A549 (cell line): ENCODE measurements around the gene ZNF419. TPM values are rescaled to one million over a fixed set of nuclear protein-coding genes. Genes with fewer than 3 reads are reported as not detected.

Source experiments
- ATAC-seq, 2 experiments: fragments of 200-7000 bp in 1 of 2; fragments of >200 bp in 1 of 2; cut with Nextera tagmentation in 1 of 2; cut with Tn5 transposase in 1 of 2; 3 replicates each; pipeline versions ENCODE4 v1.8.0 to v1.9.1; 2018 to 2020; ENCODE audit warnings: mild to moderate bottlenecking in 1 of 2, moderate library complexity in 1 of 2
- CTCF ChIA-PET: fragments of 300-600 bp; sonication (Branson Sonifier 250); formaldehyde crosslinking; extraction: SDS; loops from one replicate; lab custom pipeline; 2021; ENCODE audit warnings: antibody characterized with exemption, inconsistent platforms; lab: Yijun Ruan, JAX
- POLR2A ChIA-PET: fragments of 350-600 bp; formaldehyde crosslinking; extraction: SDS; loops from one replicate; lab custom pipeline; 2021; ENCODE audit warnings: antibody characterized with exemption, inconsistent platforms; lab: Yijun Ruan, JAX
- DNase-seq, 2 experiments: peaks; one replicate each; pipeline versions ENCODE4 v3.0.0 to v3.0.0-alpha.2; 2011 to 2016; ENCODE audit warnings: low read depth in 1 of 2, low spot score in 1 of 2
- FAIRE-seq: peaks from 2 replicates; lab custom pipeline; 2011; peaks lifted over from hg19 to GRCh38; lab: Jason Lieb, UNC
- H3K27ac ChIP-seq, 2 experiments: fragments of >200 bp; sonication (Bioruptor Twin); formaldehyde crosslinking; 3 replicates each; pipeline ENCODE4 v1.5.1; 2016 to 2017
- H3K4me1 ChIP-seq: fragments of >200 bp; sonication (Bioruptor Twin); formaldehyde crosslinking; 3 replicates; pipeline ENCODE4 v1.6.1; 2016
- H3K4me2 ChIP-seq: fragments of >200 bp; sonication (Bioruptor Twin); formaldehyde crosslinking; 3 replicates; pipeline ENCODE4 v1.6.1; 2016
- H3K4me3 ChIP-seq: fragments of >200 bp; sonication (Bioruptor Twin); formaldehyde crosslinking; 3 replicates; pipeline ENCODE4 v1.5.1; 2016
- H3K9me3 ChIP-seq: fragments of >200 bp; sonication (Bioruptor Twin); formaldehyde crosslinking; 3 replicates; pipeline ENCODE4 v1.6.1; 2016
- CEBPB ChIP-seq, 2 experiments: fragments of >200 bp in 1 of 2; sonication (Bioruptor Twin) in 1 of 2; formaldehyde crosslinking in 1 of 2; IDR thresholded peaks; 2 replicates each; pipeline ENCODE4 v1.6.1; 2012 to 2016
- CHD2 ChIP-seq: fragments of 150-350 bp; IDR thresholded peaks from 2 replicates; pipeline ENCODE4 v1.6.1; 2014; ENCODE audit warnings: low read length; ENCODE audit not compliant: partially characterized antibody
- EHF ChIP-seq: fragments of 250-450 bp; sonication (Bioruptor Pico); IDR thresholded peaks from 2 replicates; pipeline ENCODE4 v1.5.0; 2020; ENCODE audit warnings: mild to moderate bottlenecking
- FOXS1 ChIP-seq: fragments of 250-450 bp; sonication (Bioruptor Pico); IDR thresholded peaks from 2 replicates; pipeline ENCODE4 v1.5.0; 2020; ENCODE audit warnings: mild to moderate bottlenecking, moderate library complexity
- HEYL ChIP-seq: fragments of 250-450 bp; sonication (Bioruptor Pico); IDR thresholded peaks from 2 replicates; pipeline ENCODE4 v1.8.0; 2021; ENCODE audit warnings: mild to moderate bottlenecking, moderate library complexity
- JUN ChIP-seq, 2 experiments: fragments of >200 bp; sonication (Bioruptor Twin); formaldehyde crosslinking; IDR thresholded peaks; 2 replicates in 1 of 2; 3 replicates in 1 of 2; pipeline ENCODE4 v1.6.1; 2016 to 2017
- JUNB ChIP-seq: fragments of >200 bp; sonication (Bioruptor Twin); formaldehyde crosslinking; IDR thresholded peaks from 2 replicates; pipeline ENCODE4 v1.6.1; 2016
- KDM1A ChIP-seq: fragments of 200-600 bp; sonication (generic); IDR thresholded peaks from 2 replicates; pipeline ENCODE4 v1.6.1; 2016; ENCODE audit warnings: low read depth, mild to moderate bottlenecking
- KDM5A ChIP-seq: fragments of 200-600 bp; sonication (generic); IDR thresholded peaks from 2 replicates; pipeline ENCODE4 v1.6.1; 2016; ENCODE audit warnings: antibody characterized with exemption, mild to moderate bottlenecking
- MAFK ChIP-seq: fragments of 450-650 bp; IDR thresholded peaks from 2 replicates; pipeline ENCODE4 v1.6.1; 2014; ENCODE audit not compliant: partially characterized antibody
- PHF8 ChIP-seq: fragments of 200-600 bp; sonication (generic); IDR thresholded peaks from 2 replicates; pipeline ENCODE4 v1.6.1; 2016; ENCODE audit warnings: low read depth, mild to moderate bottlenecking, antibody characterized with exemption, moderate library complexity, borderline replicate concordance
- POLR2A ChIP-seq: IDR thresholded peaks from 2 replicates; pipeline ENCODE4 v1.6.1; 2012; ENCODE audit warnings: mild to moderate bottlenecking, low read length
- RARB ChIP-seq: fragments of 250-450 bp; sonication (Bioruptor Pico); IDR thresholded peaks from 2 replicates; pipeline ENCODE4 v1.8.0; 2021; ENCODE audit warnings: mild to moderate bottlenecking, moderate library complexity
- RFX5 ChIP-seq: fragments of 450-650 bp; IDR thresholded peaks from 2 replicates; pipeline ENCODE4 v1.7.1; 2014; ENCODE audit warnings: antibody characterized with exemption, mild to moderate bottlenecking, moderate library complexity
- RNF2 ChIP-seq: fragments of 200-600 bp; sonication (generic); IDR thresholded peaks from 2 replicates; pipeline ENCODE4 v1.6.1; 2016; ENCODE audit warnings: low read depth, mild to moderate bottlenecking, antibody characterized with exemption, moderate library complexity, borderline replicate concordance
- ZC3H11A ChIP-seq: fragments of 450-650 bp; IDR thresholded peaks from 2 replicates; pipeline ENCODE4 v1.6.1; 2014; ENCODE audit warnings: antibody characterized with exemption, mild to moderate bottlenecking
- WGBS: methylation state at CpG from one replicate; pipeline ENCODE4 v1.1.6; 2017; ENCODE audit errors: missing lambda C conversion rate; 5-methylcytosine and 5-hydroxymethylcytosine counted together
- polyA plus RNA-seq, 4 experiments: library from polyadenylated mRNA; depleted of rRNA in 3 of 4; stranded (reverse); fragments of >200 nt; fragmentation: RNase III in 1 of 4; extraction: RNeasy Plus Mini Kit Qiagen cat#74134 plus additional on column Dnase treatment in 1 of 4; gene quantifications; 2 replicates in 3 of 4; 3 replicates in 1 of 4; pipeline ENCODE4 v1.2.3, GENCODE V29; 2011 to 2017
- small RNA-seq, 6 experiments: library from RNA; depleted of rRNA; stranded (forward); fragments of <200 nt; gene quantifications; one replicate each; pipeline ENCODE3, GENCODE V24; 2012
- TF ChIP-seq, protein P1 (sequence below): IDR thresholded peaks from 2 replicates; pipeline ENCODE4 v1.6.1; 2012; ENCODE audit warnings: low read depth, borderline replicate concordance
- TF ChIP-seq, protein P2 (sequence below): IDR thresholded peaks from 2 replicates; pipeline ENCODE4 v1.6.1; 2012
- TF ChIP-seq, protein P3 (sequence below): fragments of 250-450 bp; sonication (Bioruptor Pico); IDR thresholded peaks from 2 replicates; pipeline ENCODE4 v1.5.0; 2021; ENCODE audit warnings: mild to moderate bottlenecking, moderate library complexity, borderline replicate concordance
- TF ChIP-seq, protein P4 (sequence below): fragments of >200 bp; sonication (Bioruptor Twin); formaldehyde crosslinking; IDR thresholded peaks from 3 replicates; pipeline ENCODE4 v1.5.1; 2016

The ZNF419 gene
- polyA plus RNA-seq, 2 of the 4 experiments (the other 2 are of a cell fraction) = 9.0 to 11.8 TPM

DNA sequence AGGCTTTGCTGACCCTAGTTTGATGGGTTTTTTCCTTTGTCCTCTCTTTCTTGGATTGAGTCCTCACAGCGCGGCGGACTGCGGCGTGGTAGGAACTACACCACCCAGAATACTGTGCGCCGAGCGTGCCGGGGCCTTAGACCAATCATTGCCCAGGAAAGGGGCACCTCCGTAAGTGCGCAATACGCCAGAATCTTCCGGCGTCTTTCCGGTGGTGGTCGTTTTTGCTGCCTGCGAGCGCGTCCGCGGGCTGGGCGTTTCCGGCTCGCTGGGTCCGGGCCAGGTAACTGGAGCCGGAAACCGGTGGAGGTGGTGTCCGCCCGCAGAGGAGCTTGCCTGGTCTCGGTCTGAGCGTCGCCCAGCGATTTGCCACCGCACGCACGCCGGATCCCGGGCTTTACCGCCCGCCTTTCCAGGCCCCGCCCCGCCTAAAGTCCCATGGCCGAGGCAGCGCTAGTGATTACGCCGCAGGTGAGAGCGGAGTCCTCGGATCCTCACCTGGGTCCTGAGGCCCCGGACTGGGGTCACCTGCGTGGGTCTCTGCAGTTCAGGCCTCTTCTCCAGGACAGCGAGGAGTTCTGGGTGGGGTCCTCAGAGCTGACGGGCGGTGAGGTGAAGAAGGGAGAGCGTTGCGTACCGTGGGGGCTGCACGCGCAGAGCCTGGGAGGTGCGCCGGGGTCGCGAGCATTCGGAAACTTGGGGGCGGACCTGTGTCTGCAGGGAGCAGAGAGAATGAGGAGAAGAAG is 39.8 kb downstream of the ZNF419 start, which contains the start of gene ZNF549:
Gene ZNF549, plus strand, starts transcription at position 221 of the 746 bp plus-strand sequence. Its CDS starts 218 bp downstream, at position 439.
- Histone ChIP-seq H3K4me3 (peak within 1 kb of the TSS; percentile 74), H3K9me3 (peaks cover 88% of the 10 kb centered on the region), H3K4me2 (peak within 1 kb of the TSS; percentile 69), H3K4me1 (no peaks in the 10 kb centered on the region), H3K27ac (peak within 1 kb of the TSS; percentile 63 to 79)
- FAIRE-seq (no peak), ATAC-seq (peak; percentile 100), DNase-seq (peak; percentile 84 to 93)
- ChIA-PET CTCF (no interaction called here), POLR2A (no interaction called here)
- WGBS = 50% methylated on average over 33 of the region's 64 CpGs
- TF ChIP-seq CEBPB (IDR thresholded peaks at IDR 0.05) (peak in 1 of 2 experiments; percentile 3; a peak in 1 of 4 replicates), PHF8 (peak; percentile 61; the same call in 1 of the 2 replicates), MAFK (no peak), ZC3H11A (no peak), JUN (IDR thresholded peaks at IDR 0.05) (peak in 1 of 2 experiments; percentile 30; a peak in 1 of 5 replicates), RNF2 (no peak)
- TF ChIP-seq, protein P1, sequence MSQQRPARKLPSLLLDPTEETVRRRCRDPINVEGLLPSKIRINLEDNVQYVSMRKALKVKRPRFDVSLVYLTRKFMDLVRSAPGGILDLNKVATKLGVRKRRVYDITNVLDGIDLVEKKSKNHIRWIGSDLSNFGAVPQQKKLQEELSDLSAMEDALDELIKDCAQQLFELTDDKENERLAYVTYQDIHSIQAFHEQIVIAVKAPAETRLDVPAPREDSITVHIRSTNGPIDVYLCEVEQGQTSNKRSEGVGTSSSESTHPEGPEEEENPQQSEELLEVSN = peak; percentile 88
- TF ChIP-seq, protein P2, sequence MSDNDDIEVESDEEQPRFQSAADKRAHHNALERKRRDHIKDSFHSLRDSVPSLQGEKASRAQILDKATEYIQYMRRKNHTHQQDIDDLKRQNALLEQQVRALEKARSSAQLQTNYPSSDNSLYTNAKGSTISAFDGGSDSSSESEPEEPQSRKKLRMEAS = peak; percentile 80
- TF ChIP-seq, protein P3, sequence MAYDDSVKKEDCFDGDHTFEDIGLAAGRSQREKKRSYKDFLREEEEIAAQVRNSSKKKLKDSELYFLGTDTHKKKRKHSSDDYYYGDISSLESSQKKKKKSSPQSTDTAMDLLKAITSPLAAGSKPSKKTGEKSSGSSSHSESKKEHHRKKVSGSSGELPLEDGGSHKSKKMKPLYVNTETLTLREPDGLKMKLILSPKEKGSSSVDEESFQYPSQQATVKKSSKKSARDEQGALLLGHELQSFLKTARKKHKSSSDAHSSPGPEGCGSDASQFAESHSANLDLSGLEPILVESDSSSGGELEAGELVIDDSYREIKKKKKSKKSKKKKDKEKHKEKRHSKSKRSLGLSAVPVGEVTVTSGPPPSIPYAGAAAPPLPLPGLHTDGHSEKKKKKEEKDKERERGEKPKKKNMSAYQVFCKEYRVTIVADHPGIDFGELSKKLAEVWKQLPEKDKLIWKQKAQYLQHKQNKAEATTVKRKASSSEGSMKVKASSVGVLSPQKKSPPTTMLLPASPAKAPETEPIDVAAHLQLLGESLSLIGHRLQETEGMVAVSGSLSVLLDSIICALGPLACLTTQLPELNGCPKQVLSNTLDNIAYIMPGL = no peak

DNA sequence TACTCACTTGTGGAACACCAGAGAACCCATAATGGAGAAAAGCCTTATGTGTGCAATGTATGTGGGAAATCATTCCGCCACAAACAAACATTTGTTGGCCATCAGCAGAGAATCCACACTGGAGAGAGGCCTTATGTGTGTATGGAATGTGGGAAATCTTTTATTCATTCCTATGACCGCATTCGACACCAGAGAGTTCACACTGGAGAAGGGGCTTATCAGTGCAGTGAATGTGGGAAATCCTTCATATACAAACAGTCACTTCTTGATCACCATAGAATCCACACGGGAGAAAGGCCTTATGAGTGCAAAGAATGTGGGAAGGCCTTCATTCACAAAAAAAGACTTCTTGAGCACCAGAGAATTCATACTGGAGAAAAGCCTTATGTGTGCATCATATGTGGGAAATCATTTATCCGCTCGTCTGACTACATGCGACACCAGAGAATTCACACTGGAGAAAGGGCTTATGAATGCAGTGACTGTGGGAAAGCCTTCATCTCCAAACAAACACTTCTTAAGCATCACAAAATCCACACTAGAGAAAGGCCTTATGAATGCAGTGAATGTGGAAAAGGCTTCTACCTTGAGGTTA is 50.5 kb downstream of the ZNF419 start:
- TF ChIP-seq POLR2A (no peak), EHF (CRISPR knock-in tag) (no peak), JUNB (no peak), CHD2 (no peak), MAFK (no peak), FOXS1 (CRISPR knock-in tag) (no peak), KDM5A (no peak), PHF8 (no peak), RFX5 (no peak), KDM1A (no peak), HEYL (CRISPR knock-in tag) (no peak), RARB (CRISPR knock-in tag) (no peak)
- TF ChIP-seq, protein P4, sequence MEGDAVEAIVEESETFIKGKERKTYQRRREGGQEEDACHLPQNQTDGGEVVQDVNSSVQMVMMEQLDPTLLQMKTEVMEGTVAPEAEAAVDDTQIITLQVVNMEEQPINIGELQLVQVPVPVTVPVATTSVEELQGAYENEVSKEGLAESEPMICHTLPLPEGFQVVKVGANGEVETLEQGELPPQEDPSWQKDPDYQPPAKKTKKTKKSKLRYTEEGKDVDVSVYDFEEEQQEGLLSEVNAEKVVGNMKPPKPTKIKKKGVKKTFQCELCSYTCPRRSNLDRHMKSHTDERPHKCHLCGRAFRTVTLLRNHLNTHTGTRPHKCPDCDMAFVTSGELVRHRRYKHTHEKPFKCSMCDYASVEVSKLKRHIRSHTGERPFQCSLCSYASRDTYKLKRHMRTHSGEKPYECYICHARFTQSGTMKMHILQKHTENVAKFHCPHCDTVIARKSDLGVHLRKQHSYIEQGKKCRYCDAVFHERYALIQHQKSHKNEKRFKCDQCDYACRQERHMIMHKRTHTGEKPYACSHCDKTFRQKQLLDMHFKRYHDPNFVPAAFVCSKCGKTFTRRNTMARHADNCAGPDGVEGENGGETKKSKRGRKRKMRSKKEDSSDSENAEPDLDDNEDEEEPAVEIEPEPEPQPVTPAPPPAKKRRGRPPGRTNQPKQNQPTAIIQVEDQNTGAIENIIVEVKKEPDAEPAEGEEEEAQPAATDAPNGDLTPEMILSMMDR = no peak
- no peak for DNase-seq
- ATAC-seq = no peak
- H3K27ac ChIP-seq = no peak overlapping the region
- no peak for FAIRE-seq
- H3K4me1 ChIP-seq = no peaks in the 10 kb centered on the region
- ChIA-PET CTCF (interaction anchor here (0.6 kb wide), 1 partner anchor 607 kb away, joined by 4 read pairs; no protein-coding TSS in a partner anchor), POLR2A (interaction anchor here (0.5 kb wide), 1 partner anchor 946 kb away, joined by 3 read pairs; no protein-coding TSS in a partner anchor)
- 67% methylated on average over 7 of the region's 7 CpGs for WGBS
- H3K9me3 ChIP-seq = peaks cover 95% of the 10 kb centered on the region
- H3K4me2 ChIP-seq = no peak overlapping the region
- no peak overlapping the region for H3K4me3 ChIP-seq

Small RNAs within 50 kb of the gene (small RNA-seq; reads per million reads assigned to genes)
- 0 reads per million in 6 experiments for gene VN1R107P

Other genes with a start within 250 kb of the ZNF419 start
- gene ZNF805, start 247.1 kb upstream of the ZNF419 start, polyA plus RNA-seq (2011; rRNA removed) = 5.6 and 6.6 TPM in 2 replicates
- gene ZNF805, start 247.1 kb upstream of the ZNF419 start, polyA plus RNA-seq (2017; fragmentation: RNase III; extraction: RNeasy Plus Mini Kit Qiagen cat#74134 plus additional on column Dnase treatment) = 1.1 to 1.5 TPM (median 1.5 TPM) in 3 replicates
- 16.1 and 23.4 TPM in 2 replicates for gene ZNF460, start 207.3 kb upstream of the ZNF419 start, polyA plus RNA-seq (2011; rRNA removed)
- 0.50 to 0.63 TPM (median 0.58 TPM) in 3 replicates for gene ZNF460, start 207.3 kb upstream of the ZNF419 start, polyA plus RNA-seq (2017; fragmentation: RNase III; extraction: RNeasy Plus Mini Kit Qiagen cat#74134 plus additional on column Dnase treatment)
- 3.9 and 4.4 TPM in 2 replicates for gene ZNF543, start 167.3 kb upstream of the ZNF419 start, polyA plus RNA-seq (2011; rRNA removed)
- 1.4 to 1.5 TPM (median 1.4 TPM) in 3 replicates for gene ZNF543, start 167.3 kb upstream of the ZNF419 start, polyA plus RNA-seq (2017; fragmentation: RNase III; extraction: RNeasy Plus Mini Kit Qiagen cat#74134 plus additional on column Dnase treatment)
- 4.8 and 5.5 TPM in 2 replicates for gene ZNF304, start 136.5 kb upstream of the ZNF419 start, polyA plus RNA-seq (2011; rRNA removed)
- 2.1 to 2.3 TPM (median 2.3 TPM) in 3 replicates for gene ZNF304, start 136.5 kb upstream of the ZNF419 start, polyA plus RNA-seq (2017; fragmentation: RNase III; extraction: RNeasy Plus Mini Kit Qiagen cat#74134 plus additional on column Dnase treatment)
- gene TRAPPC2B, start 124.2 kb upstream of the ZNF419 start, polyA plus RNA-seq (2011; rRNA removed) = 25.1 and 27.8 TPM in 2 replicates
- gene TRAPPC2B, start 124.2 kb upstream of the ZNF419 start, polyA plus RNA-seq (2017; fragmentation: RNase III; extraction: RNeasy Plus Mini Kit Qiagen cat#74134 plus additional on column Dnase treatment) = 12.2 to 15.7 TPM (median 14.5 TPM) in 3 replicates
- gene ZNF547, start 124.2 kb upstream of the ZNF419 start, polyA plus RNA-seq (2011; rRNA removed) = 2.9 TPM in 2 replicates
- gene ZNF547, start 124.2 kb upstream of the ZNF419 start, polyA plus RNA-seq (2017; fragmentation: RNase III; extraction: RNeasy Plus Mini Kit Qiagen cat#74134 plus additional on column Dnase treatment) = 1.7 to 2.1 TPM (median 2.0 TPM) in 3 replicates
- 9.6 and 11.3 TPM in 2 replicates for gene ZNF548, start 97.9 kb upstream of the ZNF419 start, polyA plus RNA-seq (2011; rRNA removed)
- gene ZNF548, start 97.9 kb upstream of the ZNF419 start, polyA plus RNA-seq (2017; fragmentation: RNase III; extraction: RNeasy Plus Mini Kit Qiagen cat#74134 plus additional on column Dnase treatment) = 6.4 to 8.4 TPM (median 7.4 TPM) in 3 replicates
- gene ZNF17, start 76.6 kb upstream of the ZNF419 start, polyA plus RNA-seq (2011; rRNA removed) = 6.4 and 6.8 TPM in 2 replicates
- gene ZNF17, start 76.6 kb upstream of the ZNF419 start, polyA plus RNA-seq (2017; fragmentation: RNase III; extraction: RNeasy Plus Mini Kit Qiagen cat#74134 plus additional on column Dnase treatment) = 3.8 to 4.1 TPM (median 4.0 TPM) in 3 replicates
- 25.2 and 30.9 TPM in 2 replicates for gene ZNF749, start 52.4 kb upstream of the ZNF419 start, polyA plus RNA-seq (2011; rRNA removed)
- gene ZNF749, start 52.4 kb upstream of the ZNF419 start, polyA plus RNA-seq (2017; fragmentation: RNase III; extraction: RNeasy Plus Mini Kit Qiagen cat#74134 plus additional on column Dnase treatment) = 11.7 to 12.6 TPM (median 12.4 TPM) in 3 replicates
- 0.19 and 0.30 TPM in 2 replicates for gene VN1R1, start 30.6 kb upstream of the ZNF419 start, polyA plus RNA-seq (2011; rRNA removed)
- gene VN1R1, start 30.6 kb upstream of the ZNF419 start, polyA plus RNA-seq (2017; fragmentation: RNase III; extraction: RNeasy Plus Mini Kit Qiagen cat#74134 plus additional on column Dnase treatment) = 0.04 to 0.16 TPM (median 0.05 TPM) in 3 replicates
- gene ZNF772, start 10.2 kb upstream of the ZNF419 start, polyA plus RNA-seq (2011; rRNA removed) = 3.2 and 3.6 TPM in 2 replicates
- 2.0 to 2.3 TPM (median 2.3 TPM) in 3 replicates for gene ZNF772, start 10.2 kb upstream of the ZNF419 start, polyA plus RNA-seq (2017; fragmentation: RNase III; extraction: RNeasy Plus Mini Kit Qiagen cat#74134 plus additional on column Dnase treatment)
- gene ZNF773, start 12.2 kb downstream of the ZNF419 start, polyA plus RNA-seq (2011; rRNA removed) = 8.4 and 9.2 TPM in 2 replicates
- gene ZNF773, start 12.2 kb downstream of the ZNF419 start, polyA plus RNA-seq (2017; fragmentation: RNase III; extraction: RNeasy Plus Mini Kit Qiagen cat#74134 plus additional on column Dnase treatment) = 6.0 to 6.4 TPM (median 6.1 TPM) in 3 replicates
- 3.7 and 3.9 TPM in 2 replicates for gene ZNF549, start 39.6 kb downstream of the ZNF419 start, polyA plus RNA-seq (2011; rRNA removed)
- gene ZNF549, start 39.6 kb downstream of the ZNF419 start, polyA plus RNA-seq (2017; fragmentation: RNase III; extraction: RNeasy Plus Mini Kit Qiagen cat#74134 plus additional on column Dnase treatment) = 1.7 to 1.8 TPM (median 1.8 TPM) in 3 replicates
- gene ZNF550, start 72.1 kb downstream of the ZNF419 start, polyA plus RNA-seq (2011; rRNA removed) = 8.7 and 9.2 TPM in 2 replicates
- 4.7 to 5.3 TPM (median 5.2 TPM) in 3 replicates for gene ZNF550, start 72.1 kb downstream of the ZNF419 start, polyA plus RNA-seq (2017; fragmentation: RNase III; extraction: RNeasy Plus Mini Kit Qiagen cat#74134 plus additional on column Dnase treatment)
- 4.7 and 4.8 TPM in 2 replicates for gene ZNF416, start 91.2 kb downstream of the ZNF419 start, polyA plus RNA-seq (2011; rRNA removed)
- gene ZNF416, start 91.2 kb downstream of the ZNF419 start, polyA plus RNA-seq (2017; fragmentation: RNase III; extraction: RNeasy Plus Mini Kit Qiagen cat#74134 plus additional on column Dnase treatment) = 2.8 to 3.5 TPM (median 2.9 TPM) in 3 replicates
- not detected in 2 replicates for gene ZIK1, start 96.4 kb downstream of the ZNF419 start, polyA plus RNA-seq (2011; rRNA removed)
- 0.03 TPM in 1 of 3 replicates, not detected in the others for gene ZIK1, start 96.4 kb downstream of the ZNF419 start, polyA plus RNA-seq (2017; fragmentation: RNase III; extraction: RNeasy Plus Mini Kit Qiagen cat#74134 plus additional on column Dnase treatment)
- gene ZNF530, start 112.1 kb downstream of the ZNF419 start, polyA plus RNA-seq (2011; rRNA removed) = 4.9 and 5.9 TPM in 2 replicates
- gene ZNF530, start 112.1 kb downstream of the ZNF419 start, polyA plus RNA-seq (2017; fragmentation: RNase III; extraction: RNeasy Plus Mini Kit Qiagen cat#74134 plus additional on column Dnase treatment) = 4.9 to 6.3 TPM (median 6.3 TPM) in 3 replicates
- gene ZNF134, start 126.5 kb downstream of the ZNF419 start, polyA plus RNA-seq (2011; rRNA removed) = 9.2 and 10.1 TPM in 2 replicates
- 8.3 to 9.2 TPM (median 9.1 TPM) in 3 replicates for gene ZNF134, start 126.5 kb downstream of the ZNF419 start, polyA plus RNA-seq (2017; fragmentation: RNase III; extraction: RNeasy Plus Mini Kit Qiagen cat#74134 plus additional on column Dnase treatment)
- 11.6 and 15.8 TPM in 2 replicates for gene ZNF211, start 145.4 kb downstream of the ZNF419 start, polyA plus RNA-seq (2011; rRNA removed)
- gene ZNF211, start 145.4 kb downstream of the ZNF419 start, polyA plus RNA-seq (2017; fragmentation: RNase III; extraction: RNeasy Plus Mini Kit Qiagen cat#74134 plus additional on column Dnase treatment) = 6.9 to 7.7 TPM (median 7.5 TPM) in 3 replicates
- 0.04 TPM in 1 of 2 replicates, not detected in the other for gene ZSCAN4, start 181.2 kb downstream of the ZNF419 start, polyA plus RNA-seq (2011; rRNA removed)
- gene ZSCAN4, start 181.2 kb downstream of the ZNF419 start, polyA plus RNA-seq (2017; fragmentation: RNase III; extraction: RNeasy Plus Mini Kit Qiagen cat#74134 plus additional on column Dnase treatment) = not detected in 3 replicates
- gene ZNF551, start 194.2 kb downstream of the ZNF419 start, polyA plus RNA-seq (2011; rRNA removed) = 8.2 and 8.4 TPM in 2 replicates
- 4.2 to 6.0 TPM (median 4.3 TPM) in 3 replicates for gene ZNF551, start 194.2 kb downstream of the ZNF419 start, polyA plus RNA-seq (2017; fragmentation: RNase III; extraction: RNeasy Plus Mini Kit Qiagen cat#74134 plus additional on column Dnase treatment)
- not detected in 2 replicates for gene ZNF154, start 221.5 kb downstream of the ZNF419 start, polyA plus RNA-seq (2011; rRNA removed)
- not detected in 3 replicates for gene ZNF154, start 221.5 kb downstream of the ZNF419 start, polyA plus RNA-seq (2017; fragmentation: RNase III; extraction: RNeasy Plus Mini Kit Qiagen cat#74134 plus additional on column Dnase treatment)
- gene ZNF671, start 239.9 kb downstream of the ZNF419 start, polyA plus RNA-seq (2011; rRNA removed) = 1.4 and 1.5 TPM in 2 replicates
- gene ZNF671, start 239.9 kb downstream of the ZNF419 start, polyA plus RNA-seq (2017; fragmentation: RNase III; extraction: RNeasy Plus Mini Kit Qiagen cat#74134 plus additional on column Dnase treatment) = 0.85 to 1.1 TPM (median 1.0 TPM) in 3 replicates